GM23338 (cell line): ENCODE results near the gene ANKRD22. TPM values are rescaled to one million over a fixed set of nuclear protein-coding genes. Genes with fewer than 3 reads are reported as not detected.

Source experiments
- ATAC-seq: fragments of 200-7000 bp; cut with Tn5 transposase; 3 replicates; pipeline ENCODE4 v1.9.1; 2020
- DNase-seq: peaks from one replicate; pipeline ENCODE4 v3.0.0-alpha.2; 2015; ENCODE audit warnings: low spot score
- H2AFZ ChIP-seq: fragments of 200-600 bp; sonication (generic); 2 replicates; pipeline ENCODE4 v1.8.0; 2016; ENCODE audit warnings: antibody characterized with exemption, mild to moderate bottlenecking, moderate library complexity
- H3F3A ChIP-seq: fragments of 200-600 bp; sonication (generic); replicated peaks from 2 replicates; pipeline ENCODE4 v1.8.0; 2017; ENCODE audit warnings: antibody characterized with exemption, mixed run types, low read depth
- H3K27ac ChIP-seq: fragments of 200-600 bp; sonication (generic); 2 replicates; pipeline ENCODE4 v1.6.1; 2016; ENCODE audit warnings: low read depth
- H3K27me3 ChIP-seq: fragments of 200-600 bp; sonication (generic); 2 replicates; pipeline ENCODE4 v1.8.0; 2016; ENCODE audit warnings: mild to moderate bottlenecking, mixed run types, moderate library complexity; ENCODE audit not compliant: insufficient read depth
- H3K36me3 ChIP-seq: fragments of 200-600 bp; sonication (generic); 2 replicates; pipeline ENCODE4 v1.8.0; 2016; ENCODE audit warnings: mild to moderate bottlenecking; ENCODE audit not compliant: insufficient read depth
- H3K4me1 ChIP-seq: fragments of 200-600 bp; sonication (generic); 2 replicates; pipeline ENCODE4 v1.8.0; 2016; ENCODE audit warnings: mild to moderate bottlenecking, moderate library complexity; ENCODE audit not compliant: insufficient read depth
- H3K4me2 ChIP-seq: fragments of 200-600 bp; sonication (generic); 2 replicates; pipeline ENCODE4 v1.7.1; 2017; ENCODE audit warnings: mixed run types
- H3K4me3 ChIP-seq: fragments of 200-600 bp; sonication (generic); 2 replicates; pipeline ENCODE4 v1.6.1; 2016; ENCODE audit warnings: mixed run types
- H3K79me2 ChIP-seq: fragments of 200-600 bp; sonication (generic); replicated peaks from 2 replicates; pipeline ENCODE4 v1.8.0; 2017; ENCODE audit warnings: mild to moderate bottlenecking; ENCODE audit not compliant: insufficient read depth
- H3K9me2 ChIP-seq: fragments of 200-600 bp; sonication (generic); 2 replicates; pipeline ENCODE4 v1.8.0; 2017; ENCODE audit not compliant: insufficient read depth
- H4K20me1 ChIP-seq: fragments of 200-600 bp; sonication (generic); replicated peaks from 2 replicates; pipeline ENCODE4 v1.8.0; 2017; ENCODE audit warnings: mild to moderate bottlenecking; ENCODE audit not compliant: insufficient read depth
- H3K27ac Mint-ChIP-seq: 2 replicates; pipeline ENCODE4 v1.8.0; 2020; ENCODE audit warnings: inconsistent platforms, mild to moderate bottlenecking, moderate library complexity, mixed read lengths
- H3K27me3 Mint-ChIP-seq: 3 replicates; pipeline ENCODE4 v1.8.0; 2022; ENCODE audit warnings: low read depth, mild to moderate bottlenecking, moderate library complexity, mixed read lengths, inconsistent platforms; ENCODE audit not compliant: insufficient read depth, poor library complexity
- H3K36me3 Mint-ChIP-seq: 3 replicates; pipeline ENCODE4 v1.8.0; 2021; ENCODE audit warnings: low read depth, mild to moderate bottlenecking, inconsistent platforms, moderate library complexity, mixed read lengths
- H3K4me1 Mint-ChIP-seq: 3 replicates; pipeline ENCODE4 v1.8.0; 2020; ENCODE audit warnings: mild to moderate bottlenecking, inconsistent platforms, mixed read lengths
- H3K4me3 Mint-ChIP-seq: 3 replicates; pipeline ENCODE4 v1.8.0; 2021; ENCODE audit warnings: moderate library complexity, mild to moderate bottlenecking, inconsistent platforms, mixed read lengths
- H3K9me3 Mint-ChIP-seq: 3 replicates; pipeline ENCODE4 v1.8.0; 2020; ENCODE audit warnings: moderate library complexity, mild to moderate bottlenecking, inconsistent platforms, mixed read lengths
- ETS1 ChIP-seq: IDR thresholded peaks from 2 replicates; pipeline ENCODE4 v1.6.1; 2016; ENCODE audit warnings: antibody characterized with exemption
- EZH2phosphoT487 ChIP-seq: fragments of 200-600 bp; sonication (generic); IDR thresholded peaks from one replicate; pipeline ENCODE4 v1.8.1; 2018; ENCODE audit warnings: antibody characterized with exemption; ENCODE audit not compliant: unreplicated experiment
- JUNB ChIP-seq: IDR thresholded peaks from one replicate; pipeline ENCODE4 v1.6.1; 2016; ENCODE audit warnings: antibody characterized with exemption; ENCODE audit not compliant: unreplicated experiment
- ZNF462 ChIP-seq: fragments of 250-450 bp; sonication (Bioruptor Pico); IDR thresholded peaks from 2 replicates; pipeline ENCODE4 v1.5.0; 2020; ENCODE audit warnings: mild to moderate bottlenecking, moderate library complexity
- polyA plus RNA-seq: library from polyadenylated mRNA; unstranded; fragments of >200 nt; fragmentation: Nextera tagmentation; extraction: Ambion mirVana; gene quantifications from 2 replicates; pipeline ENCODE4 v1.2.1, GENCODE V29; 2016
- total RNA-seq: library from RNA; depleted of rRNA; stranded (reverse); fragments of >200 nt; shearing (Covaris generic); gene quantifications from 2 replicates; pipeline ENCODE4 v1.2.3, GENCODE V29; 2014

The ANKRD22 gene
- total and polyA plus RNA-seq, 2 experiments from 2014 or later: not detected

GRCh38 chr10:88835910-88836221 is 15.8 kb downstream of the ANKRD22 start:
- ATAC-seq: no peak
- H4K20me1 ChIP-seq: no peaks in the 10 kb centered on the region
- no peak overlapping the region for H3K4me3 ChIP-seq
- Mint-ChIP-seq H3K36me3 (no peaks in the 10 kb centered on the region), H3K4me1 (no peaks in the 10 kb centered on the region), H3K9me3 (no peaks in the 10 kb centered on the region), H3K27ac (no peak overlapping the region), H3K27me3 (no peaks in the 10 kb centered on the region), H3K4me3 (no peak overlapping the region)
- no peak for TF ChIP-seq EZH2phosphoT487
- no peak for TF ChIP-seq ZNF462 (CRISPR knock-in tag)
- no peak for TF ChIP-seq ETS1
- TF ChIP-seq JUNB: no peak
- H3K36me3 ChIP-seq: no peaks in the 10 kb centered on the region
- H3K27ac ChIP-seq: no peak overlapping the region
- H3K9me2 ChIP-seq: no peaks in the 10 kb centered on the region
- no peak for DNase-seq
- H3K27me3 ChIP-seq: no peaks in the 10 kb centered on the region
- no peaks in the 10 kb centered on the region for H3F3A ChIP-seq
- H3K4me1 ChIP-seq: no peaks in the 10 kb centered on the region
- H2AFZ ChIP-seq: no peak overlapping the region
- H3K79me2 ChIP-seq: no peaks in the 10 kb centered on the region
- H3K4me2 ChIP-seq: no peak overlapping the region
